ENCODE data around the gene KY. TPM values are rescaled to one million over a fixed set of nuclear protein-coding genes. Genes with fewer than 3 reads are reported as not detected.

The KY gene
- total and polyA plus RNA-seq, 2 of the 8 experiments (the other 6 are each of a cell fraction or from before 2014, with no cell fraction given) = not detected

DNA sequence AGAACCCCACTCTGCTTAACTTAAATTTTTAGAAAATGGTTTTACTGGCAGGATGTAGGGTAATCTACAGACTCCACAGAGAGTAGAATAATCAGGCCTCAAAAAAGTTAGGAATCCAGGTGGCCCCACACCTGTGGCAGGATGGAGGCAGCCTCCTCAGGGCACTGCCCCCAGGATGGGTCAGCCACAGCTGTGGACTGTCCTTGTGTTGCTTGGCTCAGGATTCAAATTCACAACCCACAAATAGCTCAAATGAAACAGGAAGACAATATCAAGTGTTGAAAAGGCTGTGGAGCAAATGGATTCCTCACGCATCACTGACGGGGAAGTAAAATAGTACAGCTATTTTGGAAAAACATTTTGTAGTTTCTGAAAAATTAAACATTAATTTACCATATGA lies 36.8 kb upstream of the KY start:
- no peaks in the 10 kb centered on the region for H3K4me1 ChIP-seq (replicated peaks in 1 of 4; ENCODE audit: control insufficient read depth in 3 of 4, insufficient read depth in 4 of 4, low read length in 3 of 4)
- H3K18ac ChIP-seq (ENCODE audit: extremely low read depth, low read length) = no peak overlapping the region
- no peak overlapping the region for H2BK12ac ChIP-seq (ENCODE audit: low read depth, low read length)
- H2BK20ac ChIP-seq (ENCODE audit: low read length) = no peak overlapping the region
- H2AK5ac ChIP-seq (ENCODE audit: low read depth, low read length) = no peak overlapping the region
- H3K4ac ChIP-seq (replicated peaks; ENCODE audit: insufficient read length, low read depth, low read length) = no peak overlapping the region
- H3K4me3 ChIP-seq (ENCODE audit: extremely low read depth in 1 of 4, insufficient read depth in 2 of 4, low read depth in 3 of 4, low read length in 4 of 4) = no peak overlapping the region
- DNase-seq (ENCODE audit: low read depth in 1 of 2, low spot score in 2 of 2) (no peak), FAIRE-seq (no peak)
- H2BK15ac ChIP-seq (ENCODE audit: low read length) = no peak overlapping the region
- no peaks in the 10 kb centered on the region for H3K9me3 ChIP-seq (ENCODE audit: insufficient read depth in 2 of 2, low read depth in 1 of 2, low read length in 1 of 2)
- no peak overlapping the region for H3K9ac ChIP-seq (replicated peaks in 1 of 4; ENCODE audit: extremely low read depth in 1 of 4, low read depth in 3 of 4, low read length in 3 of 4)
- no peaks in the 10 kb centered on the region for H3K79me2 ChIP-seq (ENCODE audit: control insufficient read depth in 1 of 2, insufficient read depth in 2 of 2, low read length in 2 of 2)
- H3K23me2 ChIP-seq (ENCODE audit: low read depth, low read length) = no peaks in the 10 kb centered on the region
- H4K5ac ChIP-seq (ENCODE audit: insufficient read length, low read depth, low read length) = no peak overlapping the region
- H3K36me3 ChIP-seq (ENCODE audit: control insufficient read depth in 2 of 4, insufficient read depth in 4 of 4, low read length in 3 of 4) = no peaks in the 10 kb centered on the region
- H3K27ac ChIP-seq (ENCODE audit: low read depth, low read length) = no peak overlapping the region
- H3K23ac ChIP-seq (ENCODE audit: insufficient read length) = no peak overlapping the region
- no peaks in the 10 kb centered on the region for H4K20me1 ChIP-seq (replicated peaks in 1 of 2; ENCODE audit: control insufficient read depth in 1 of 2, insufficient read depth in 2 of 2, low read length in 2 of 2)
- no peak overlapping the region for H3K14ac ChIP-seq (ENCODE audit: insufficient read length)
- POLR2A ChIA-PET (ENCODE audit: partially characterized antibody) = interaction anchor here (0.6 to 1.6 kb wide), 2 partner anchors 10 to 264 kb away, joined by 3 read pairs; no protein-coding TSS in a partner anchor
- no peaks in the 10 kb centered on the region for H3K79me1 ChIP-seq (ENCODE audit: low read depth, low read length)
- H2BK120ac ChIP-seq (replicated peaks; ENCODE audit: low read depth, low read length) = no peak overlapping the region
- H2BK5ac ChIP-seq (ENCODE audit: low read depth, low read length) = no peak overlapping the region
- H3K56ac ChIP-seq (replicated peaks; ENCODE audit: insufficient read length, low read depth, low read length) = no peak overlapping the region
- no peak overlapping the region for H4K91ac ChIP-seq (replicated peaks; ENCODE audit: insufficient read length, low read length)
- H3K27me3 ChIP-seq (replicated peaks in 1 of 4; ENCODE audit: control insufficient read depth in 3 of 4, extremely low read depth in 1 of 4, insufficient read depth in 3 of 4, low read length in 3 of 4) = peaks cover 1 to 7% (median 3%) of the 10 kb centered on the region in 4 experiments; a peak in 4 of 7 replicates
- CTCF ChIA-PET (ENCODE audit: partially characterized antibody) = interaction anchor here (1.2 to 6.9 kb wide), 5 partner anchors 10 to 87 kb away, joined by 3 to 57 read pairs (median 4); no protein-coding TSS in a partner anchor
- 95% methylated on average over 2 of the region's 2 CpGs; no CpG with 5 or more reads in 1 of the 2 experiments for WGBS, 2 experiments (ENCODE audit: extremely low coverage in 1 of 2, insufficient coverage in 1 of 2, insufficient read length in 1 of 2, insufficient replicate concordance in 2 of 2, low coverage in 1 of 2, low lambda C conversion rate in 2 of 2, missing lambda C conversion rate in 1 of 2)
- H3K4me2 ChIP-seq (ENCODE audit: insufficient read depth in 1 of 2, low read depth in 2 of 2, low read length in 2 of 2) = no peak overlapping the region
- no peak overlapping the region for H2AFZ ChIP-seq (ENCODE audit: low read length)
- H4K8ac ChIP-seq (ENCODE audit: extremely low read depth, insufficient read depth, low read length) = no peak overlapping the region
- TF ChIP-seq SRF (IDR thresholded peaks at IDR 0.05; ENCODE audit: low read depth, low read length) = no peak
- no peak for TF ChIP-seq HDAC6 (IDR thresholded peaks at IDR 0.05; ENCODE audit: low read depth, low read length)
- no peak for TF ChIP-seq EP300 (IDR thresholded peaks at IDR 0.05; ENCODE audit: borderline replicate concordance in 1 of 2, low read depth in 2 of 2, low read length in 2 of 2)
- TF ChIP-seq JUN (IDR thresholded peaks at IDR 0.05; ENCODE audit: low read depth, low read length) = no peak
- no peak for TF ChIP-seq ZNF274 (IDR thresholded peaks at IDR 0.05; ENCODE audit: borderline replicate concordance, extremely low read depth, low read length)
- TF ChIP-seq SIRT6 (IDR thresholded peaks at IDR 0.05; ENCODE audit: low read length) = no peak
- no peak for TF ChIP-seq CHD1 (IDR thresholded peaks at IDR 0.05; ENCODE audit: low read depth, low read length)
- no peak for TF ChIP-seq SIX5 (IDR thresholded peaks at IDR 0.05; ENCODE audit: low read depth, low read length)
- TF ChIP-seq KDM5A (IDR thresholded peaks at IDR 0.05; ENCODE audit: low read length) = no peak
- TF ChIP-seq, protein P1, sequence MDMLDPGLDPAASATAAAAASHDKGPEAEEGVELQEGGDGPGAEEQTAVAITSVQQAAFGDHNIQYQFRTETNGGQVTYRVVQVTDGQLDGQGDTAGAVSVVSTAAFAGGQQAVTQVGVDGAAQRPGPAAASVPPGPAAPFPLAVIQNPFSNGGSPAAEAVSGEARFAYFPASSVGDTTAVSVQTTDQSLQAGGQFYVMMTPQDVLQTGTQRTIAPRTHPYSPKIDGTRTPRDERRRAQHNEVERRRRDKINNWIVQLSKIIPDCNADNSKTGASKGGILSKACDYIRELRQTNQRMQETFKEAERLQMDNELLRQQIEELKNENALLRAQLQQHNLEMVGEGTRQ (IDR thresholded peaks at IDR 0.05; ENCODE audit: low read length) = no peak
- TF ChIP-seq, protein P2, sequence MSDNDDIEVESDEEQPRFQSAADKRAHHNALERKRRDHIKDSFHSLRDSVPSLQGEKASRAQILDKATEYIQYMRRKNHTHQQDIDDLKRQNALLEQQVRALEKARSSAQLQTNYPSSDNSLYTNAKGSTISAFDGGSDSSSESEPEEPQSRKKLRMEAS (IDR thresholded peaks at IDR 0.05) = no peak
- no peak for TF ChIP-seq CREB1 (IDR thresholded peaks at IDR 0.05)
- no peak for TF ChIP-seq SAP30 (IDR thresholded peaks at IDR 0.05; ENCODE audit: insufficient read depth, insufficient replicate concordance, low read length)

Measured in H1 (cell line).